Measurements from ENCODE around the gene UBE2E1. TPM values are rescaled to one million over a fixed set of nuclear protein-coding genes. Genes with fewer than 3 reads are reported as not detected.
A peak's percentile ranks its signal among the peaks of the same experiment; 100 is the strongest.
"Not testable (repeated sequence)": the region's sequence is repeated elsewhere in the genome, so short reads cannot be mapped to it uniquely, and the experiment has no call there.

Gene UBE2E1
- total and polyA plus RNA-seq, 2 donors from 2014 or later, result 69.1 to 83.2 TPM

DNA sequence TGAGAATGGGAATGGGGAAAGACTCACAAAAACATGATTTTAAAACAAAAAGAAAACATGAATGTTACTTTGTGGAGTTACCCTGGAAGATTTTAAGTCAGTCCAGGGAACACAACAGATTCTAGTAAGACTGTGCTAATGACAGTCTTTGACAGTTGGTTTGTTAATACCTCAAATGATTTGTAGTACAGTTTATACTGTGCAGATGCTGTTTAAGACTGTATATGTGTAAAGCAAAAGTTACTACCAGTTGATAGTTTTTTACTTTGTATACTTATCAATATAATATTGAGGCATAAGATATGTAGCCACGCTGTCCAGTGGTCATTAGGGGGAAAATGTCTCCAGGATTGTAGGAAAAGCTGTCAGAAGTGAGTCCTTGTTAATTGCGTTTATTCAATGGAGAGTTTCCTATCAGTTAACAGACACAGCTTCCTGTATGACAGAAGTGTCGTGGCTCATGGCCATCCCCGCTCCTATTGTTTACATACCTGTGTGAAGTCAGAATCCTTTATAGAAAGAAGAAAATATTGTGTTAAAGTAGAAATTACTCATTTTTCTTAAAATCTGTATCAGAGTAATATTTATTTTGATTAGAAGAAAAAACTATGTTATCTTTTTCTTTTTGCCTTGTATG, 75.1 kb downstream of the UBE2E1 start:
- DNase-seq (no peak), FAIRE-seq (no peak)
- Histone ChIP-seq H3K27ac (ENCODE audit: low read depth in 2 of 2, low read length in 2 of 2) (no peak overlapping the region), H3K27me3 (ENCODE audit: control insufficient read depth, insufficient read depth, low read length) (no peaks in the 10 kb centered on the region), H3K4me1 (ENCODE audit: control insufficient read depth in 2 of 3, insufficient read depth in 2 of 3, low read depth in 1 of 3, low read length in 3 of 3) (no peaks in the 10 kb centered on the region), H3K9me3 (ENCODE audit: control insufficient read depth in 2 of 3, insufficient read depth in 1 of 3, low read length in 3 of 3) (no peaks in the 10 kb centered on the region), H3K36me3 (ENCODE audit: control insufficient read depth in 2 of 3, insufficient read depth in 3 of 3, low read length in 3 of 3) (no peaks in the 10 kb centered on the region), H3K9ac (ENCODE audit: low read length in 3 of 3) (no peak overlapping the region), H3K4me3 (ENCODE audit: low read length in 3 of 3) (no peak overlapping the region)
- TF ChIP-seq, protein P1, sequence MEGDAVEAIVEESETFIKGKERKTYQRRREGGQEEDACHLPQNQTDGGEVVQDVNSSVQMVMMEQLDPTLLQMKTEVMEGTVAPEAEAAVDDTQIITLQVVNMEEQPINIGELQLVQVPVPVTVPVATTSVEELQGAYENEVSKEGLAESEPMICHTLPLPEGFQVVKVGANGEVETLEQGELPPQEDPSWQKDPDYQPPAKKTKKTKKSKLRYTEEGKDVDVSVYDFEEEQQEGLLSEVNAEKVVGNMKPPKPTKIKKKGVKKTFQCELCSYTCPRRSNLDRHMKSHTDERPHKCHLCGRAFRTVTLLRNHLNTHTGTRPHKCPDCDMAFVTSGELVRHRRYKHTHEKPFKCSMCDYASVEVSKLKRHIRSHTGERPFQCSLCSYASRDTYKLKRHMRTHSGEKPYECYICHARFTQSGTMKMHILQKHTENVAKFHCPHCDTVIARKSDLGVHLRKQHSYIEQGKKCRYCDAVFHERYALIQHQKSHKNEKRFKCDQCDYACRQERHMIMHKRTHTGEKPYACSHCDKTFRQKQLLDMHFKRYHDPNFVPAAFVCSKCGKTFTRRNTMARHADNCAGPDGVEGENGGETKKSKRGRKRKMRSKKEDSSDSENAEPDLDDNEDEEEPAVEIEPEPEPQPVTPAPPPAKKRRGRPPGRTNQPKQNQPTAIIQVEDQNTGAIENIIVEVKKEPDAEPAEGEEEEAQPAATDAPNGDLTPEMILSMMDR (IDR thresholded peaks at IDR 0.05; ENCODE audit: borderline replicate concordance, extremely low read depth, insufficient read depth), result no peak
- intact Hi-C loops (cut with DNase I), result no loop called here

DNA sequence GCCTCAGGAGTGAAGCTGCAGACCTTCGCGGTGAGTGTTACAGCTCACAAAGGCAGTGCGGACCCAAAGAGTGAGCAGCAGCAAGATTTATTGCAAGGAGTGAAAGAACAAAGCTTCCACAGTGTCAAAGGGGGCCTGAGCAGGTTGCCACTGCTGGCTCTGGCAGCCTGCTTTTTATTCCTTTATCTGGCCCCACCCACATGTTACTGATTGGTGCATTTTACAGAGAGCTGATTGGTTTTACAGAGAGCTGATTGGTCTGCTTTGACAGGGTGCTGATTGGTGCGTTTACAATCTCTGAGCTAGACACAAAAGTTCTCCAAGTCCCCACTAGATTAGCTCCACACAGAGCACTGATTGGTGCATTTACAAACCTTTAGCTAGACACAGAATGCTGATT, 76.2 kb downstream of the UBE2E1 start:
- H3K9me3 ChIP-seq (ENCODE audit: control insufficient read depth in 2 of 3, insufficient read depth in 1 of 3, low read length in 3 of 3); intact Hi-C loops (cut with DNase I); H3K27ac ChIP-seq (ENCODE audit: low read depth in 2 of 2, low read length in 2 of 2); H3K4me1 ChIP-seq (ENCODE audit: control insufficient read depth in 2 of 3, insufficient read depth in 2 of 3, low read depth in 1 of 3, low read length in 3 of 3); DNase-seq; H3K9ac ChIP-seq (ENCODE audit: low read length in 3 of 3); FAIRE-seq; H3K27me3 ChIP-seq (ENCODE audit: control insufficient read depth, insufficient read depth, low read length); H3K36me3 ChIP-seq (ENCODE audit: control insufficient read depth in 2 of 3, insufficient read depth in 3 of 3, low read length in 3 of 3); H3K4me3 ChIP-seq (ENCODE audit: low read length in 3 of 3): not testable (repeated sequence)

DNA sequence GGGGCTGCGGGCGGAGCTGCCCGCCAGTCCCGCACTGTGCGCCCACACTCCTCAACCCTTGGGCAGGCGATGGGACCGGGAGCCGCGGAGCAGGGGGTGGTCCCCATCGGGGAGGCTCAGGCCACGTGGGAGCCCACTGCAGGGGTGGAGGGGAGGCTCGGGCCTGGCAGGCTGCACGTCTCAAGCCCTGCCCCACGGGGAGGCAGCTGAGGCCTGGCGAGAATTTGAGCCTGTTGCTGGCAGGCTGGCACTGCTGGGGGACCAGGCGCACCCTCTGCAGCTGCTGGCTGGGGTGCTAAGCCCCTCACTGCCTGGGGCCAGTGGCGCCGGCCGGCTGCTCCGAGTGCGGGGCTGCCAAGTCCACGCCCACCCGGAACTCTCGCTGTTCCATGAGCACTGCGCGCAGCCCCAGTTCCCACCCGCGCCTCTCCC, 76.7 kb downstream of the UBE2E1 start:
- Histone ChIP-seq H3K36me3 (ENCODE audit: control insufficient read depth in 2 of 3, insufficient read depth in 3 of 3, low read length in 3 of 3) (no peaks in the 10 kb centered on the region), H3K9ac (ENCODE audit: low read length in 3 of 3) (no peak overlapping the region), H3K27ac (ENCODE audit: low read depth in 2 of 2, low read length in 2 of 2) (no peak overlapping the region), H3K27me3 (ENCODE audit: control insufficient read depth, insufficient read depth, low read length) (no peaks in the 10 kb centered on the region), H3K4me3 (ENCODE audit: low read length in 3 of 3) (no peak overlapping the region), H3K4me1 (ENCODE audit: control insufficient read depth in 2 of 3, insufficient read depth in 2 of 3, low read depth in 1 of 3, low read length in 3 of 3) (no peaks in the 10 kb centered on the region), H3K9me3 (ENCODE audit: control insufficient read depth in 2 of 3, insufficient read depth in 1 of 3, low read length in 3 of 3) (no peaks in the 10 kb centered on the region)
- DNase-seq (no peak), FAIRE-seq (no peak)
- intact Hi-C loops (cut with DNase I), result no loop called here
- TF ChIP-seq, protein P1 (IDR thresholded peaks at IDR 0.05; ENCODE audit: borderline replicate concordance, extremely low read depth, insufficient read depth), result no peak

DNA sequence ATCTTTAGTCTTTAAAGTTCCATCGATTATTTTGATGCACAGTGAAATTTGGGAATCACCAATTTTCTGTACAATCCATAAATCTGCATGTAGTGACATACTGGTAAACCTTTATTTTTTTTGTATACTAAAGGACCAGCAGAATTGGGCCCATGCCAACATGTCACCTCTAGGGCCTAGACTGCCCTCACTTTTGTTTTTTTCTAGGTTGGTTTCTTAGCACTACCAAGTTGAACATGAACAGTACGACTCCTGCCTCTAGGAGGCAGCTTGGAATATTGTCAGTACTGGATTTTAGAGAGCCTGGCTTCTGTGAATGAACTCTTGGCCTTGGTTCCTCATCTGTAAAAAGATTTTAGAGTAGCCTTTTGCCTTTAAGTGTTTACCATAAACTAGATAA, 78.7 kb downstream of the UBE2E1 start:
- Histone ChIP-seq H3K27me3 (ENCODE audit: control insufficient read depth, insufficient read depth, low read length) (no peaks in the 10 kb centered on the region), H3K9me3 (ENCODE audit: control insufficient read depth in 2 of 3, insufficient read depth in 1 of 3, low read length in 3 of 3) (no peaks in the 10 kb centered on the region), H3K36me3 (ENCODE audit: control insufficient read depth in 2 of 3, insufficient read depth in 3 of 3, low read length in 3 of 3) (no peaks in the 10 kb centered on the region), H3K4me3 (ENCODE audit: low read length in 3 of 3) (no peak overlapping the region), H3K9ac (ENCODE audit: low read length in 3 of 3) (no peak overlapping the region), H3K4me1 (ENCODE audit: control insufficient read depth in 2 of 3, insufficient read depth in 2 of 3, low read depth in 1 of 3, low read length in 3 of 3) (no peaks in the 10 kb centered on the region), H3K27ac (ENCODE audit: low read depth in 2 of 2, low read length in 2 of 2) (no peak overlapping the region)
- no peak for DNase-seq
- TF ChIP-seq, protein P1 (IDR thresholded peaks at IDR 0.05; ENCODE audit: borderline replicate concordance, extremely low read depth, insufficient read depth), result peak; percentile 14
- no peak for FAIRE-seq
- intact Hi-C loops (cut with DNase I), result no loop called here

Measured in kidney (tissue), 14 donors.